ENCODE results near the gene RPS26. TPM values are rescaled to one million over a fixed set of nuclear protein-coding genes. Genes with fewer than 3 reads are reported as not detected.

Gene RPS26
- total and polyA plus RNA-seq, 9 of the 15 experiments (the other 6 are each of a cell fraction or from before 2014, with no cell fraction given) = 70.2 to 1,589 (median 852) TPM

- TF ChIP-seq CTCF (IDR thresholded peaks at IDR 0.05 in 2 of 3, conservative IDR thresholded peaks at IDR 0.05 in 1 of 3; ENCODE audit: insufficient read depth in 2 of 3, low read depth in 1 of 3, low read length in 3 of 3) (peak; percentile 73 to 85 (median 81)), ZNF316 (IDR thresholded peaks at IDR 0.05) (no peak), CTCFL (IDR thresholded peaks at IDR 0.05; ENCODE audit: borderline replicate concordance, insufficient read depth, low read depth, low read length, poor library complexity, severe bottlenecking) (peak; percentile 84), MECOM (CRISPR knock-in tag; IDR thresholded peaks at IDR 0.05) (no peak)
Measured at GRCh38 chr12:56084958-56085543, 43.3 kb downstream of the RPS26 start (continued).

- H4K20me1 ChIP-seq (replicated peaks; ENCODE audit: control insufficient read depth, insufficient read depth, low read length) = no peaks in the 10 kb centered on the region
- intact Hi-C loops (cut with micrococcal nuclease) = no loop called here
- H3K27ac ChIP-seq (ENCODE audit: extremely low read depth, low read depth, low read length) = no peak overlapping the region
- ChIA-PET CTCF (ENCODE audit: low intra/inter-chr PET ratio) (interaction anchor here (0.5 kb wide), 1 partner anchor 651 kb away, joined by 6 read pairs; no protein-coding TSS in a partner anchor), POLR2A (interaction anchor here (0.8 to 1.9 kb wide), 3 partner anchors 18 to 342 kb away, joined by 3 to 6 read pairs (median 3); partner anchors contain the start of gene PA2G4)
- no peak overlapping the region for H2AFZ ChIP-seq (ENCODE audit: low read depth, low read length)
- BruUV-seq (replicated peaks) = no TSS peak
- in situ Hi-C loops (cut with MboI) = no loop called here
- no peaks in the 10 kb centered on the region for H3K9me3 ChIP-seq (replicated peaks; ENCODE audit: control insufficient read depth, insufficient read depth, low read depth, low read length)
- H3K79me2 ChIP-seq (ENCODE audit: control insufficient read depth, insufficient read depth, low read length) = no peaks in the 10 kb centered on the region
- H3K9ac ChIP-seq (ENCODE audit: insufficient read depth in 1 of 2, low read depth in 2 of 2, low read length in 2 of 2) = no peak overlapping the region; a peak in 1 of 4 replicates
- WGBS (ENCODE audit: insufficient coverage, low coverage, missing lambda C conversion rate) = 54% methylated on average over 3 of the region's 3 CpGs
- no peak overlapping the region for H3K4me3 ChIP-seq
- H3K4me1 ChIP-seq (replicated peaks in 1 of 2; ENCODE audit: control insufficient read depth in 2 of 2, insufficient read depth in 2 of 2, low read length in 2 of 2) = peaks cover 29 to 33% of the 10 kb centered on the region in 2 experiments
- H3K36me3 ChIP-seq (ENCODE audit: control insufficient read depth, insufficient read depth, low read length) = no peaks in the 10 kb centered on the region
- H3K27me3 ChIP-seq (ENCODE audit: control insufficient read depth in 2 of 2, insufficient read depth in 2 of 2, low read length in 2 of 2) = no peaks in the 10 kb centered on the region; a peak in 1 of 5 replicates
- peak in 1 of 4 experiments; percentile 8 for DNase-seq (ENCODE audit: extremely low read depth in 1 of 4, low spot score in 3 of 4)
- no peak for FAIRE-seq
- H3K4me2 ChIP-seq (ENCODE audit: insufficient read depth, low read length) = no peak overlapping the region
- H3K9me1 ChIP-seq (ENCODE audit: control insufficient read depth, insufficient read depth, low read length) = no peaks in the 10 kb centered on the region
- no peak for ATAC-seq
- TF ChIP-seq FOSL1 (tag; conservative IDR thresholded peaks at IDR 0.05) = peak; percentile 31; the same call in 1 of the 2 replicates
- no peak for TF ChIP-seq REST (IDR thresholded peaks at IDR 0.05; ENCODE audit: borderline replicate concordance)
- TF ChIP-seq REST (CRISPR knock-in tag; IDR thresholded peaks at IDR 0.05; ENCODE audit: low read depth) = no peak
- no peak for TF ChIP-seq NUFIP1 (IDR thresholded peaks at IDR 0.05; ENCODE audit: partially characterized antibody)
Measured at GRCh38 chr12:56086096-56086495, 44.4 kb downstream of the RPS26 start.
